H54 (cell line): Measurements from ENCODE around the gene PIP5K1C.

Source experiments
- DNase-seq: peaks from one replicate; pipeline ENCODE4 v3.0.0; 2011; ENCODE audit warnings: low spot score, mixed read lengths; ENCODE audit not compliant: insufficient read length
- FAIRE-seq: peaks from 3 replicates; lab custom pipeline; 2011; peaks lifted over from hg19 to GRCh38; lab: Jason Lieb, UNC
- POLR2A ChIP-seq: IDR thresholded peaks from 2 replicates; pipeline ENCODE4 v1.6.1; 2011; ENCODE audit warnings: low read depth, mild to moderate bottlenecking, low read length

Gene PIP5K1C, protein sequence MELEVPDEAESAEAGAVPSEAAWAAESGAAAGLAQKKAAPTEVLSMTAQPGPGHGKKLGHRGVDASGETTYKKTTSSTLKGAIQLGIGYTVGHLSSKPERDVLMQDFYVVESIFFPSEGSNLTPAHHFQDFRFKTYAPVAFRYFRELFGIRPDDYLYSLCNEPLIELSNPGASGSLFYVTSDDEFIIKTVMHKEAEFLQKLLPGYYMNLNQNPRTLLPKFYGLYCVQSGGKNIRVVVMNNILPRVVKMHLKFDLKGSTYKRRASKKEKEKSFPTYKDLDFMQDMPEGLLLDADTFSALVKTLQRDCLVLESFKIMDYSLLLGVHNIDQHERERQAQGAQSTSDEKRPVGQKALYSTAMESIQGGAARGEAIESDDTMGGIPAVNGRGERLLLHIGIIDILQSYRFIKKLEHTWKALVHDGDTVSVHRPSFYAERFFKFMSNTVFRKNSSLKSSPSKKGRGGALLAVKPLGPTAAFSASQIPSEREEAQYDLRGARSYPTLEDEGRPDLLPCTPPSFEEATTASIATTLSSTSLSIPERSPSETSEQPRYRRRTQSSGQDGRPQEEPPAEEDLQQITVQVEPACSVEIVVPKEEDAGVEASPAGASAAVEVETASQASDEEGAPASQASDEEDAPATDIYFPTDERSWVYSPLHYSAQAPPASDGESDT

DNA sequence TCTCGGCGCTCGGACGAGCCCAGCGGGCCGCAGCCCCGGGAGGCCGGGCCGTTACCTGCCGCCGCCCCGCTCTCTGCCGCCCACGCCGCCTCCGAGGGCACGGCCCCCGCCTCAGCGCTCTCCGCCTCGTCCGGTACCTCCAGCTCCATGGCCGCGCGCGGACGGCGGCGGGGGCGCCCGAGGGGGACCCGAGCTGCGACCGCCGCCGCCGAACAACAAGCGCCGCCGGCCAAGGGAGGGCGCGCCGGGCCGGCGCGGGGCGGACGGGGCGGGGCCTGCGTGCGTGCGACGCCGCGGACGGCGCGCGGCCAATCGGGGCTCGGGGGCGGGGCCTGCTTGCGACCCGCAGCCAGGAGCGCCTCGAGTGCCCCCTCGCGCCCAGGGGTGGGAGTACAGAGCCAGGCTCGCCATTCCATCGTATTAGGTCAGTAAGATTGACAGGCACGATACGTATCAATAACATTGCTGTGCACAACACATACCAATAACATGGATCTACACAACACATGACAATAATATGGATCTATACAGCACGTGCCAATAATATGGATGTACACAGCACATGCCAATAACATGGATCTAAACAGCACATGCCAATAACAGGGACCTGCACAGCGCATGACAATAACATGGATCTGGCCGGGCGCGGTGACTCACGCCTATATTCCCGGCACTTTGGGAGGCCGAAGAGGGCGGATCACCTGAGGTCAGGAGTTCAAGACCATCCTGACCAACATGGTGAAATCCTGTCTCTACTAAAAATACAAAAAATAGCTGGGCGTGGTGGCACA, at the start of gene PIP5K1C:
TSS of gene PIP5K1C (minus strand) at position 227 of the 791 bp plus-strand sequence. CDS start at position 149, 78 bp downstream.
- FAIRE-seq (no peak), DNase-seq (peak; percentile 89)
- TF ChIP-seq POLR2A = peak; percentile 60

DNA sequence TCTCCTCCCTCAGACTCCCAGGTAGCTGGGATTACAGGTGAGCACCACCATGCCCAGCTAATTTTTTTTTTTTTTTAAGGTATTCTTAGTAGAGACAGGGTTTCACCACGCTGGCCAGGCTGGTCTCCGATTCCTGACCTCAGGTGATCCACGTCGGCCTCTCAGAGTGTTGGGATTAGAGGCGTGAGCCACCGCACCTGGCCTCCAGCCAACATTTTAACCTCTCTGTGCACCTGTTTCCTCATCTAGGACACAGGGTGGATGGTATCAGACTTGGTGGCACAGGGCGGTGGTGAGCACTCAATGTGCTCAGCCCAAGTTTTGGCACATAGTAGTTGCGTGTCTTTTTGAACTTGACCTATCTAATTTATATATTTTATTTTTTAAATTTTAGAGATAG, 48.7 kb upstream of the PIP5K1C start:
- no peak for TF ChIP-seq POLR2A
- DNase-seq = no peak
- no peak for FAIRE-seq

DNA sequence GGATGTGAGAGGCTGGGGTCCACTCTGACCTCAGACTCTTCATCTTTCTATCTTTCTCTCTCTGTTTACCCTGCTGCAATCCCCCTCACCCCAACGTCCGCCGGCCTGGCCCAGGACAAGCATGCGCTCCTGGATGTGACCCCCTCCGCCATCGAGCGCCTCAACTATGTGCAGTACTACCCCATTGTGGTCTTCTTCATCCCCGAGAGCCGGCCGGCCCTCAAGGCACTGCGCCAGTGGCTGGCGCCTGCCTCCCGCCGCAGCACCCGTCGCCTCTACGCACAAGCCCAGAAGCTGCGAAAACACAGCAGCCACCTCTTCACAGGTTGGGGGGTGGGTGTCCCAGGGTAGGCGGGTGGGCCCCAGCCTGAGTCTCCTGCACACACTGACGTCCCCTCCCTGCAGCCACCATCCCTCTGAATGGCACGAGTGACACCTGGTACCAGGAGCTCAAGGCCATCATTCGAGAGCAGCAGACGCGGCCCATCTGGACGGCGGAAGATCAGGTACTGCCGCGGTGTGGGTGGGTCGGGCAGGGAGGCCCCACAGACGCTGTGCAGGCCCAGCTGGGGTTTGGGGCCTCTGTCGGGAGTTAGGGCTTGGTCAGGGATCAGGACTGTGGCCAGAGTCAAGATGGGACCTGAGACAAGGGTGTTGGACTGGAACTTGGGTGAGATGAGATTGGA, 46.2 kb upstream of the PIP5K1C start:
- DNase-seq = no peak
- FAIRE-seq = no peak
- TF ChIP-seq POLR2A = no peak

DNA sequence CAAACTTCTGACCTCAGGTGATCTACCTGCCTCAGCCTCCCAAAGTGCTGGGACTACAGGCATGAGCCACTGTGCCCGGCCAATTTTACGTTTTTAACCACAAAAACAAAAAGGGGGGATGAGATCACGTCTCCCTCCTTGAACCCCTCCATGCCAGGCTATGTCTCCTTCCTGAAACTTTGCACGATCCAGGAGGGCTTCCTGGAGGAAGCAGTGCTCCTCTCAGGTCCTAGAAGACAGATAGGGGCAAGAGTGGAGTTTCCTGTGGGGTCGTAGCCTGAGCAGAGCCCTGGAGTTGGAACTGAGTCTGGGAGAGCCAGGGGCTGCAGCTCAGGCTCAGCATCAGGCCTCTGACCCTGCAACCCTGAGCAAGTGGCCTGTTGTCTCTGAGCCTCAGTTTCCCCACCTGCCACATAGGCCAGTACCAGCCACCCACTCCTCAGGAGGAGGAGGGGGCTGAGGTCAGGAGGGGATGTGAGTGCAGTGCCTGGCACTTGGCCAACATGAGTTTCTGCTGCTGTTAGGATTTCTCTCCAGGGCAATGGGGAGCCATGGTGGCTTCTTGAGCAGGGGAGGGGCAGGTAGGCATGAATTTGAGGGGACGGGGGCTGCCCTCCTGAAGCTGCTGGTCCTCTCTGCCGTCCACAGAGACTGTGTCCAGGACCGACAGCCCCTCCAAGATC, 45.2 kb upstream of the PIP5K1C start:
- TF ChIP-seq POLR2A = no peak
- DNase-seq (no peak), FAIRE-seq (no peak)

DNA sequence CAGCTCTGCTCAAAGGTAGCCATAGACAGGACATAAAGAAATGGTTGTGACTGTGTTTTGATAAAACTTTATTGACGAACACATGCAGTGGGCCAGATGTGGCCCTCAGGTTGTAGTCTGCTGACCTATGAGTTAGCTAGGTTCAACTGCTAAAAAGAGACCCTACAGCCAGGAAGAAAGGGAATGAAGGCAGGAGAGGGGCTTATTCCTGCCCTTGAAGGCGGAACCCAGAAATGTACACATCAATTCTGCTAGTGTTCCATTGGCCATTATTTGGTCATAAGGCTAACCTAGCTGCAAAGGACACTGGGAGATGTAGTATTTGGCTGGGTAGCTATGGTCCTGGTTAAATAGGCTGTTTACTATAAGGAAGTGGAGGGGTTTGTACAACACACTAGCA, 43.2 kb upstream of the PIP5K1C start:
- FAIRE-seq (peak; percentile 41), DNase-seq (peak; percentile 63)

DNA sequence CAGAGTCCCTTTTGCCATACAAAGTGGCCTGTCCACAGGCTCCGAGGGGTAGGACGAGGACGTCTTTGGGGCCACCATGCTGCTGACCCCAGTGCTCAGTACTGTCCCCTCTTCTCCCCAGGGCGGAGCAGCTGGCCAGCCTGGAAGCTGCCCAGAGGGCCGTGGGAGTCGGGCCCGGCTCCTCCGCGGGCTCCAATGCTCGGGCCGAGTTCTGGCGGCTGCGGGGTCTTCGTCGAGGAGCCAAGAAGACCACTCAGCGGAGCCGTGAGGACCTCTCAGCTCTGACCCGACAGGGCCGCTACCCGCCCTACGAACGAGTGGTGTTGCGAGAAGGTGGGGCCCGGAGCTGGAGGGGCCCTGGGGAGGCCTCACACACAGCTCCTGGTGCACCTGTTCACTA, 40.2 kb upstream of the PIP5K1C start:
- DNase-seq = no peak
- FAIRE-seq = no peak
- no peak for TF ChIP-seq POLR2A

More for the DNA sequence above, 43.2 kb upstream of the PIP5K1C start:
- TF ChIP-seq POLR2A = no peak

DNA sequence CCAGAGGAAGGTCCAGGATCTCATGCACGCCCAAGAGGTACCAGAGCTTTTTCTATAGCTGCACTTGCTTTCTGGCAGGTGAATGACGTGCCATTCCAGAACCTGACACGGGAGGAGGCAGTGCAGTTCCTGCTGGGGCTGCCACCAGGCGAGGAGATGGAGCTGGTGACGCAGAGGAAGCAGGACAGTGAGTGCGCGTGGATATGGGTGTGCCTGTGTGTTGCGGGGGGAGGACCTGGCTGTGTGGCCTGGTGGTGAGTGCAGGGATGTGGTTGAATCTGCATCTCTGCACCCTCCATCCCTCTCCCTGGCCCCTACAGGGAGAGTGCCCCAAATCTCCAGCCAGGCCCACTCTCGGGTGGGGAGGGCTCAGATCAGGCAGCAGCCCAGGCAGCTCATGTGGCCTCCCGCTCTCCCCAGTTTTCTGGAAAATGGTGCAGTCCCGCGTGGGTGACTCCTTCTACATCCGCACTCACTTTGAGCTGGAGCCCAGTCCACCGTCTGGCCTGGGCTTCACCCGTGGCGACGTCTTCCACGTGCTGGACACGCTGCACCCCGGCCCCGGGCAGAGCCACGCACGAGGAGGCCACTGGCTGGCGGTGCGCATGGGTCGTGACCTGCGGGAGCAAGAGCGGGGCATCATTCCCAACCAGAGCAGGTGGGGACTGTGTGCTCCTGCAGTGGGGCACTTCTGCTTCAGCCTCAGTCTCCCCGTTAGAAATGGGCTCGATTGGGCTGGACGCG, 38.4 kb upstream of the PIP5K1C start:
- FAIRE-seq (no peak), DNase-seq (no peak)
- TF ChIP-seq POLR2A = no peak

DNA sequence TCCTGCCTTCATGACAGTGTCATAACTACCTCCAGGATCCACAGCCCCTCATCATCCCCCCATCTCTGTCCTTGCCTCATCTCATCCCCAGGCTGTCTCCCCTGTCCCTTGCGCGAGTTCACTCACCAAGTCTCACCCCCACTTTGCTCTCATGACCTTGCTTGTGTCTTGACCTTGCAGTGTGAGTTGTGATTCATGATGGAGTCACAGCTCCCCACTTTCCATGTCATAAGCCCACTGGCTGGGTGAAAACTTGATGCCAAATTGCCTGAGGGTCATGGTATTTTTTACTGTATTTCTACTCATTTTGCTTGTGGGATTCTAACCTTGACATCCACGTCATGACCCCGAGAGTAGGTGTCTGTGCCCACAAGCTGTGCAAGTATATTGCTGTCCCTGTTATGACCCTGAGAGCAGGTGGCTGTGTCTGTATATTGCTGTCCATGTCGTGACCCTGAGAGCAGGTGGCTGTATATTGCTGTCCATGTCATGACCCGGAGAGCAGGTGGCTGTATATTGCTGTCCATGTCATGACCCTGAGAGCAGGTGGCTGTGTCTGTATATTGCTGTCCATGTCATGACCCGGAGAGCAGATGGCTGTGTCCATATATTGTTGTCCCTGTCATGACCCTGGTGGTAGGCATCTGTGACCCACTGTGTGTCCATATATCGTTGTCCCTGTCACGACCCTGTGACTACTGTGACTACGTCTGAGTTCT, 37.4 kb upstream of the PIP5K1C start:
- TF ChIP-seq POLR2A = no peak
- DNase-seq (no peak), FAIRE-seq (no peak)

DNA sequence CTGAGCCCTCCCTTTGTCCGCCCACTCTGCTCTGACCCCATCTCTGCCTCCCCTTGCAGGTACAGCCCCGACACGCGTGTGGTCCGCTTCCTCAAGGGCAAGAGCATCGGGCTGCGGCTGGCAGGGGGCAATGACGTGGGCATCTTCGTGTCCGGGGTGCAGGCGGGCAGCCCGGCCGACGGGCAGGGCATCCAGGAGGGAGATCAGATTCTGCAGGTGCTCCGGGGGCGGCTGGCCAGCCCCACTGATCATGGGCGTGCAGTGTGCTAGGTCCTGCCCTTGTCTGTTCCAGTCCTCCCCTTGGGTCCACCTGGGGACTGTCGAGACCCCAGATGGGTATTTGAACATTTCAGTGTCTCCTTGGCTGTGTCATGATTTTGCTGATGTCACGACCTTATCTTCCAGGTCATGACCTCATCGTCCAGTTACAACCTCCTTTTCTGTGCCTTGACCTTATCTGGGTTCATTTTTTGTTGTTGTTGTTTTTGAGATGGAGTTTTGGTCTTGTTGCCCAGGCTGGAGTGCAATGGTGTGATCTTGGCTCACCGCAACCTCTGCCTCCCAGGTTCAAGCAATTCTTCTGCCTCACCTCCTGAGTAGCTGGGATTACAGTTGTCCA, 35.9 kb upstream of the PIP5K1C start:
- DNase-seq (no peak), FAIRE-seq (no peak)
- no peak for TF ChIP-seq POLR2A

DNA sequence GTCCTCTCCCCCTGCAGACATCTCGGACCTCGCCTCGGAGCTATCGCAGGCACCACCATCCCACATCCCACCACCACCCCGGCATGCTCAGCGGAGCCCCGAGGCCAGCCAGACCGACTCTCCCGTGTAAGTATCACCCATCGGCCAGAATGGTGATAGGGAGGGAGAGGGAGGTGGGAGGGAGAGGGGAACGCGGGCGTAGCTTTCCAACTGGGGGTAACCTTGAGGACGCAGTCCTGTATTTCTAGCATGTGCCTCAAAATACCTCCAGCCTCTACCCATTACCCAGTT, 34.0 kb upstream of the PIP5K1C start:
- TF ChIP-seq POLR2A = no peak
- no peak for FAIRE-seq
- no peak for DNase-seq

DNA sequence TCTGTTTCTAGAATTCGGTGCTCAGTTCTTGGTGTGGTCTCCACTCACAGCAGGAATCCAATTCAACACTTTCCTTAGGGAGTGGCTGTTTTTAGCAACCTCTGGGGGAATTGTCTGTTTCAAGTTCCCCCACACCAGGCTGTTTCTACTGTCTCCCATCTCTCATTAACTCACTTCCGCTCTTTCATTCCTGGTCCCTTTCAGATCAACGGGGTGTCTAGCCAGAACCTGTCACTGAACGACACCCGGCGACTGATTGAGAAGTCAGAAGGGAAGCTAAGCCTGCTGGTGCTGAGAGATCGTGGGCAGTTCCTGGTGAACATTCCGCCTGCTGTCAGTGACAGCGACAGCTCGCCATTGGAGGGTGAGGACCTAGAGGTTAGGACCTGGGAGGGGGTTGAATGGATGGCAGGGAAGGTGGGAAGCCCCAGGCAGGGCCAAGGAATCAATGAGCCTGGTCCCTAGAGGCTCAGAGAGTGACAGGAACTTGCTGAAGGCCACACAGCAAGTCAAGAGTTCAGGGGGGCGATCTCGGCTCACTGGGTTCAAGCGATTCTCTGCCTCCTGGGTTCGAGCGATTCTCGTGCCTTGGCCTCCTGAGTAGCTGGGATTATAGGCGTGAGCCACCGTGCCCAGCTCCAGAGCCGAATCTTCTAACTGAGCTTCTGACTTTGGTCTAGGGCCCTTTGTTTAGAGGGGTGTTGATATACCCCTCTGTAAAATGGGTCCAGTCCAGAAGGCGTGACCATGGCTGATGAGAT, 33.5 kb upstream of the PIP5K1C start:
- DNase-seq (no peak), FAIRE-seq (no peak)
- no peak for TF ChIP-seq POLR2A
